Kidney epithelial cell (primary cell): ENCODE measurements around the gene SH2D7. TPM values are rescaled to one million over a fixed set of nuclear protein-coding genes. Genes with fewer than 3 reads are reported as not detected.

ENCODE experiments used
- DNase-seq: peaks from one replicate; pipeline ENCODE4 v3.0.0-alpha.2; 2010; ENCODE audit warnings: low read depth
- H3K27me3 ChIP-seq: 2 replicates; pipeline ENCODE4 v1.6.0; 2011; ENCODE audit warnings: low read length; ENCODE audit not compliant: control insufficient read depth, insufficient read depth
- H3K36me3 ChIP-seq: 2 replicates; pipeline ENCODE4 v1.5.1; 2011; ENCODE audit warnings: low read length; ENCODE audit not compliant: control insufficient read depth, insufficient read depth
- H3K4me3 ChIP-seq: 2 replicates; pipeline ENCODE4 v1.5.1; 2011; ENCODE audit warnings: low read depth, mild to moderate bottlenecking, control low read depth, low read length
- CTCF ChIP-seq: IDR thresholded peaks from 2 replicates; pipeline ENCODE4 v1.5.1; 2011; ENCODE audit warnings: mild to moderate bottlenecking, moderate library complexity, low read length, control low read depth, inconsistent platforms; ENCODE audit not compliant: insufficient read depth, poor library complexity, severe bottlenecking
- total RNA-seq: library from RNA; depleted of rRNA; stranded (reverse); fragments of >200 nt; gene quantifications from 2 replicates; pipeline ENCODE4 v1.2.3, GENCODE V29; 2015

SH2D7 gene
- total RNA-seq, 1 donor from 2014 or later: not detected

DNA sequence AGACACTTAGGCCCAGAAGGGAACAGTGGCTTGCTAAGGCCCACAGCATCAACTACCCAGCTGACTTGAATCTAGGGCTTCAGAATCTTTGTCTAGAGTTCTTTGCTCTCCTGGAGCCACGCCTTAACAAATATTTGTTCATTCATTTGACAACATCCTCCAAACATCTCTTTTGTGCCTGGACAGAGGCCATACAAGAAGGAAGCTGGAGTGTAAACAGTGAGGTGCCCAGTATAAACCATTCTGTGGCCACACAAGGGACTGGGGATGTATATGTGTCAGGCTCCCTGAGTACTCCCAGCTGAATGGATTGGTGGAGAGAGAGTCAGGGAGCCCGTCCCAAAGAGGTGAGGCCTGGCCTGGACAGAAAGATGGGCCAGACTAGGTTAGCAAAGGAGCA, 35.5 kb downstream of the SH2D7 start:
- Histone ChIP-seq H3K36me3 (no peaks in the 10 kb centered on the region), H3K27me3 (no peaks in the 10 kb centered on the region), H3K4me3 (no peak overlapping the region)
- no peak for DNase-seq
- TF ChIP-seq CTCF: no peak

- H3K4me3 ChIP-seq: no peak overlapping the region
- DNase-seq: no peak
- no peak for TF ChIP-seq CTCF
- H3K27me3 ChIP-seq: no peaks in the 10 kb centered on the region
- H3K36me3 ChIP-seq: no peaks in the 10 kb centered on the region
Observed at GRCh38 chr15:78129077-78129750, 36.9 kb downstream of the SH2D7 start.

GRCh38 chr15:78129751-78130287, 37.5 kb downstream of the SH2D7 start:
- Histone ChIP-seq H3K36me3 (no peaks in the 10 kb centered on the region), H3K27me3 (no peaks in the 10 kb centered on the region), H3K4me3 (no peak overlapping the region)
- DNase-seq: no peak
- TF ChIP-seq CTCF: no peak

GRCh38 chr15:78130466-78131294, 38.3 kb downstream of the SH2D7 start:
- DNase-seq: no peak
- H3K27me3 ChIP-seq: no peaks in the 10 kb centered on the region
- H3K4me3 ChIP-seq: peak overlapping the region; percentile 67
- H3K36me3 ChIP-seq: no peaks in the 10 kb centered on the region
- TF ChIP-seq CTCF: no peak

DNA sequence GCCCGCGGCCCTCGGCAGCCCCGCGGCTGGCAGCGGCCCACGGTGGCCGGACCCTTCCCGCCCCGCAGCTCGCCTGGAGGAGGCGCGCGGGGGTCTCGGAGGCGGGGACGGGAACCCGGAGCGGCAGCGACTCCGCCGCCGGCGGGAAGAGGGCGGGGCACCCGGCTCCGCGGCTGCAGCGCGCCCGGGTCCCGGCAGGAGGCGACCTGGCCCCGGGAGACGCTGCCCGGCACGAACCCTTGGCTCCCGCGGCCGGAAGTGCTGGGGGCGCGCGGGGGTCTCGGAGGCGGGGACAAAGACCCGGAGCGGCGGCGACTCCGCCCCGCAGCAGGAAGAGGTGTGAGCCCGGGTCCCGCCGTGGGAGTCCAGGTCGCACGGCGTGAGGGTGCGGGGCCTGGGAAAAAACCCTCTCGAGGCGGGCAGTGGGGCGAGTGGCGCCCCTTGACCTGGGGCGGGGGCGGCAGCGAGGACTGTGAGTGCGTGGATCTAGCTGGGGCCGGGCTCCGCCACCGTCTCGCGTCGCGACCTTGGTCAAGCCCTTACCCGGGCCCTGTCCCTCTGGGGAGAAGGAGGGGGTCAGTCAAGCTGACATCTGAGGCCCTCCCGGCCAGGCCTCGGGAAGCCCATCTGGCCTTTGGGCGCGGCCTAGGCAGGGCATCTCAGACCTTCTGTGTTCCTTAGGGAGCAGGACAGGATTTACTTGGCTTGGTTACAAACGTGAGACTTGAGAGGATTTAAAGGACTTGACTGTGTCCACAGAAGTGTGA, 39.1 kb downstream of the SH2D7 start, which contains the start of gene CIB2:
Gene CIB2, minus strand, starts transcription at position 151 of the 767 bp plus-strand sequence. CDS start 230 bp downstream, outside the sequence.
- Histone ChIP-seq H3K36me3 (no peaks in the 10 kb centered on the region), H3K4me3 (peak within 1 kb of the TSS; percentile 67), H3K27me3 (no peaks in the 10 kb centered on the region)
- TF ChIP-seq CTCF: peak; percentile 7
- no peak for DNase-seq
